HG02623 (cell line): ENCODE data around the gene LIN37.
"Not testable (repeated sequence)": the region's sequence is repeated elsewhere in the genome, so short reads cannot be mapped to it uniquely, and the experiment has no call there.

Experiments used
- ATAC-seq: cut with Tn5 transposase; IDR thresholded peaks from one replicate; pipeline ENCODE4 v1.9.1; 2021; ENCODE audit warnings: moderate library complexity; ENCODE audit not compliant: unreplicated experiment

LIN37 gene

GRCh38 chr19:35787227-35787799 is 38.9 kb downstream of the LIN37 start:
- no peak for ATAC-seq

- no peak for ATAC-seq
These were observed 40.0 kb downstream of the LIN37 start for GRCh38 chr19:35788205-35788960.

- no peak for ATAC-seq
These were observed 41.0 kb downstream of the LIN37 start for GRCh38 chr19:35789195-35789977.

- ATAC-seq, result no peak
These were observed 41.9 kb downstream of the LIN37 start for GRCh38 chr19:35789978-35790944.

GRCh38 chr19:35790981-35791813 is 42.8 kb downstream of the LIN37 start:
- no peak for ATAC-seq

- no peak for ATAC-seq
These were observed 43.5 kb downstream of the LIN37 start for GRCh38 chr19:35791814-35792279.

- ATAC-seq, result no peak
These were observed 43.9 kb downstream of the LIN37 start for GRCh38 chr19:35792312-35792711.

GRCh38 chr19:35792888-35793287 is 44.5 kb downstream of the LIN37 start:
- no peak for ATAC-seq

GRCh38 chr19:35793381-35794165 is 45.2 kb downstream of the LIN37 start:
- ATAC-seq, result no peak

GRCh38 chr19:35795564-35795963 is 47.2 kb downstream of the LIN37 start:
- not testable (repeated sequence) for ATAC-seq

- no peak for ATAC-seq
These were observed 48.5 kb downstream of the LIN37 start for GRCh38 chr19:35796645-35797542.

GRCh38 chr19:35797663-35798062 is 49.3 kb downstream of the LIN37 start:
- no peak for ATAC-seq

GRCh38 chr19:35801828-35802227 is 53.5 kb downstream of the LIN37 start:
- ATAC-seq, result no peak
